Thyroid gland (tissue), 4 donors: Measurements from ENCODE around the gene MBNL2.

Source experiments
- POLR2A ChIP-seq, 2 donors: fragments of 450-650 bp; IDR thresholded peaks; one replicate each; pipeline ENCODE4 v1.6.1; 2017; ENCODE audit warnings: antibody characterized with exemption in 2 of 2, mild to moderate bottlenecking in 2 of 2, moderate library complexity in 1 of 2
- TF ChIP-seq, protein P1 (sequence below), 6 experiments: fragments of 200-600 bp in 3 of 6; fragments of 450-650 bp in 3 of 6; sonication (generic) in 3 of 6; IDR thresholded peaks; one replicate each; pipeline ENCODE4 v1.5.1; 2016 to 2019; ENCODE audit warnings: antibody characterized with exemption in 6 of 6, mild to moderate bottlenecking in 2 of 6, inconsistent platforms in 1 of 6, moderate library complexity in 1 of 6

DNA sequence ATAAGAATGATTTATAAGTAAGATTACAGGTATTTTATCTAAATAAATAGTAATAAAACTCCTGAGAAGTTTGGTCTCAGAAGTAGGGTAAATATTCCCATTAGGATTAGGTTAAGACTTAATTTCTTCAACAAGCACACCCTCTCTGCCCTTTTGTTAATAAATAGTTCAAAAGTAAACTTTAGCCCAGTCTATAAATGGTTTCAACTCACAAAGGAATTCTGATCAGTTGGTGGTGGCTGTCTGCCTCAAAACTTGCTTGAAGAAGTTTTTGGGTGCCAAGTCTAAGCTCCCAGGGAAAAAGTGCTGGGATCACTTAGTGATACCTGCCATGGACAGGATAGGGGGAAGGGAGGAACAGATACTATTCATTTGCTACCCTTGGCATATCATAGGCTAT is 22.9 kb downstream of the MBNL2 start:
- TF ChIP-seq, protein P1, sequence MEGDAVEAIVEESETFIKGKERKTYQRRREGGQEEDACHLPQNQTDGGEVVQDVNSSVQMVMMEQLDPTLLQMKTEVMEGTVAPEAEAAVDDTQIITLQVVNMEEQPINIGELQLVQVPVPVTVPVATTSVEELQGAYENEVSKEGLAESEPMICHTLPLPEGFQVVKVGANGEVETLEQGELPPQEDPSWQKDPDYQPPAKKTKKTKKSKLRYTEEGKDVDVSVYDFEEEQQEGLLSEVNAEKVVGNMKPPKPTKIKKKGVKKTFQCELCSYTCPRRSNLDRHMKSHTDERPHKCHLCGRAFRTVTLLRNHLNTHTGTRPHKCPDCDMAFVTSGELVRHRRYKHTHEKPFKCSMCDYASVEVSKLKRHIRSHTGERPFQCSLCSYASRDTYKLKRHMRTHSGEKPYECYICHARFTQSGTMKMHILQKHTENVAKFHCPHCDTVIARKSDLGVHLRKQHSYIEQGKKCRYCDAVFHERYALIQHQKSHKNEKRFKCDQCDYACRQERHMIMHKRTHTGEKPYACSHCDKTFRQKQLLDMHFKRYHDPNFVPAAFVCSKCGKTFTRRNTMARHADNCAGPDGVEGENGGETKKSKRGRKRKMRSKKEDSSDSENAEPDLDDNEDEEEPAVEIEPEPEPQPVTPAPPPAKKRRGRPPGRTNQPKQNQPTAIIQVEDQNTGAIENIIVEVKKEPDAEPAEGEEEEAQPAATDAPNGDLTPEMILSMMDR (IDR thresholded peaks at IDR 0.05), result no peak
- TF ChIP-seq POLR2A (IDR thresholded peaks at IDR 0.05), result no peak
